ENCODE measurements around the gene DPRX. TPM values are rescaled to one million over a fixed set of nuclear protein-coding genes. Genes with fewer than 3 reads are reported as not detected.

Gene DPRX
- total and polyA plus RNA-seq, 2 experiments from 2014 or later, result not detected

DNA sequence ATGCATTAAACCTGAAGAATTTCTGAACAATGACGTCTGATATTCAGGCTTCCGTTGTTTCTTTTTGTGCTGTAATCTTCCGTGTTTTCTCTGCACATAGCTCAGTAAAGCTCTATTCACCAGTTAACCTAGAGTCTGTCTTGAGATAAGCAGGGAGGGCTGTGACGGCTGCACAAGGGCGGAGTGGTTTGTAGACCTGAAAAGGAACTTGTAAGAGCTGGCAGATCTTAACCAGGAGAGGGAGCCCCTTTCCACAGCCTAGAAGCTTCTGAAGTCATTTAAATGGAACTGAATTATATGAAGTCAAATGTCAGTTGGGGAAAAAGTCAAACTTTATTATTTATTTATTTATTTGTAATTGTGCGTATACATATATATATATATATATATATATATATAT, 27.5 kb downstream of the DPRX start:
- Mint-ChIP-seq H3K4me3 (no peak overlapping the region; the same call in 2 of the 3 replicates), H3K4me1 (peaks cover 29% of the 10 kb centered on the region), H3K9me3 (peaks cover 48% of the 10 kb centered on the region), H3K27ac (no peak overlapping the region), H3K27me3 (ENCODE audit: insufficient read depth, low read depth, poor library complexity) (peaks cover 12% of the 10 kb centered on the region), H3K36me3 (ENCODE audit: low read depth) (peaks cover 41% of the 10 kb centered on the region)
- no peaks in the 10 kb centered on the region for H3K27me3 ChIP-seq (ENCODE audit: insufficient read depth)
- no peak overlapping the region for H3K4me2 ChIP-seq
- DNase-seq (ENCODE audit: low spot score) (peak; percentile 94), ATAC-seq (peak; percentile 71)
- H3K4me1 ChIP-seq (ENCODE audit: insufficient read depth), result peaks cover 27% of the 10 kb centered on the region
- peaks cover 17% of the 10 kb centered on the region for H3K36me3 ChIP-seq (ENCODE audit: insufficient read depth)
- no peaks in the 10 kb centered on the region for H3K9me2 ChIP-seq (ENCODE audit: insufficient read depth)
- no peak overlapping the region for H3K4me3 ChIP-seq
- peak overlapping the region; percentile 64; the same call in 1 of the 2 replicates for H3K27ac ChIP-seq (ENCODE audit: low read depth)
- H2AFZ ChIP-seq, result no peak overlapping the region
- no peaks in the 10 kb centered on the region for H4K20me1 ChIP-seq (replicated peaks; ENCODE audit: insufficient read depth)
- TF ChIP-seq ZNF331 (CRISPR knock-in tag; IDR thresholded peaks at IDR 0.05; ENCODE audit: low read depth) (no peak), STAT1 (IDR thresholded peaks at IDR 0.05; ENCODE audit: unreplicated experiment) (no peak), CREB1 (CRISPR knock-in tag; IDR thresholded peaks at IDR 0.05; ENCODE audit: low read depth) (0 out of 2 replicates have a peak, but pooled peaks have one; percentile 8)
- TF ChIP-seq, protein P1, sequence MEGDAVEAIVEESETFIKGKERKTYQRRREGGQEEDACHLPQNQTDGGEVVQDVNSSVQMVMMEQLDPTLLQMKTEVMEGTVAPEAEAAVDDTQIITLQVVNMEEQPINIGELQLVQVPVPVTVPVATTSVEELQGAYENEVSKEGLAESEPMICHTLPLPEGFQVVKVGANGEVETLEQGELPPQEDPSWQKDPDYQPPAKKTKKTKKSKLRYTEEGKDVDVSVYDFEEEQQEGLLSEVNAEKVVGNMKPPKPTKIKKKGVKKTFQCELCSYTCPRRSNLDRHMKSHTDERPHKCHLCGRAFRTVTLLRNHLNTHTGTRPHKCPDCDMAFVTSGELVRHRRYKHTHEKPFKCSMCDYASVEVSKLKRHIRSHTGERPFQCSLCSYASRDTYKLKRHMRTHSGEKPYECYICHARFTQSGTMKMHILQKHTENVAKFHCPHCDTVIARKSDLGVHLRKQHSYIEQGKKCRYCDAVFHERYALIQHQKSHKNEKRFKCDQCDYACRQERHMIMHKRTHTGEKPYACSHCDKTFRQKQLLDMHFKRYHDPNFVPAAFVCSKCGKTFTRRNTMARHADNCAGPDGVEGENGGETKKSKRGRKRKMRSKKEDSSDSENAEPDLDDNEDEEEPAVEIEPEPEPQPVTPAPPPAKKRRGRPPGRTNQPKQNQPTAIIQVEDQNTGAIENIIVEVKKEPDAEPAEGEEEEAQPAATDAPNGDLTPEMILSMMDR (conservative IDR thresholded peaks at IDR 0.05; ENCODE audit: low read depth in 2 of 2), result peak; percentile 70 to 77
- H3K79me2 ChIP-seq (replicated peaks; ENCODE audit: insufficient read depth), result no peaks in the 10 kb centered on the region
- peaks cover 29% of the 10 kb centered on the region for H3F3A ChIP-seq (replicated peaks; ENCODE audit: low read depth)

DNA sequence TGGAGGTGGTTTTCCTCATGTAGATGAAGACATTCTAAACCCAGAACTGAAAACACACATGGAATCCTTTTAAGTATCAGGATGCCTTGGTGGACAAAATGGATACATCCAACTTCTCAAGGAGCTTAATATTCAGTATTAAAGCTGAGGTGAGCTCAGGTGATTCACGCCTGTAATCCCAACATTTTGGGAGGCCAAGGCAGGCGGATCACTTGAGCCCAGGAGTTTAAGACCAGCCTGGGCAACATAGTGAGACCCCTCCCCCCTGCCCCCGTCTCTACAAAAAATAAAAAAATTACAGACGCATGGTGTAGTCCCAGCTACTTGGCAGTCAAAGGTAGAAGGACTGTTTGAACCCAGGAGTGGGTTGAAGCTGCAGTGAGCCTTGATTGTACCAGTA, 28.8 kb downstream of the DPRX start:
- no peaks in the 10 kb centered on the region for H3K27me3 ChIP-seq (ENCODE audit: insufficient read depth)
- no peak overlapping the region for H2AFZ ChIP-seq
- H3K4me1 Mint-ChIP-seq, result peaks cover 32% of the 10 kb centered on the region
- no peaks in the 10 kb centered on the region for H4K20me1 ChIP-seq (replicated peaks; ENCODE audit: insufficient read depth)
- H3K4me2 ChIP-seq, result peak overlapping the region; percentile 36
- H3K27me3 Mint-ChIP-seq (ENCODE audit: insufficient read depth, low read depth, poor library complexity), result peaks cover 12% of the 10 kb centered on the region
- H3K36me3 ChIP-seq (ENCODE audit: insufficient read depth), result peaks cover 4% of the 10 kb centered on the region
- H3F3A ChIP-seq (replicated peaks; ENCODE audit: low read depth), result peaks cover 35% of the 10 kb centered on the region
- H3K36me3 Mint-ChIP-seq (ENCODE audit: low read depth), result peaks cover 28% of the 10 kb centered on the region
- peaks cover 35% of the 10 kb centered on the region for H3K9me3 Mint-ChIP-seq
- H3K4me3 ChIP-seq, result peak overlapping the region; percentile 12
- ATAC-seq, result peak; percentile 7
- peak overlapping the region; percentile 96 for H3K27ac ChIP-seq (ENCODE audit: low read depth)
- H3K4me1 ChIP-seq (ENCODE audit: insufficient read depth), result peaks cover 34% of the 10 kb centered on the region
- peak overlapping the region; percentile 62 for H3K4me3 Mint-ChIP-seq
- H3K9me2 ChIP-seq (ENCODE audit: insufficient read depth), result no peaks in the 10 kb centered on the region
- no peaks in the 10 kb centered on the region for H3K79me2 ChIP-seq (replicated peaks; ENCODE audit: insufficient read depth)
- no peak for DNase-seq (ENCODE audit: low spot score)
- peak overlapping the region; percentile 96 for H3K27ac Mint-ChIP-seq
- TF ChIP-seq EZH2phosphoT487 (IDR thresholded peaks at IDR 0.05; ENCODE audit: unreplicated experiment), result no peak
- TF ChIP-seq ETS1 (IDR thresholded peaks at IDR 0.05), result no peak
- no peak for TF ChIP-seq STAT1 (IDR thresholded peaks at IDR 0.05; ENCODE audit: unreplicated experiment)
- TF ChIP-seq REST (IDR thresholded peaks at IDR 0.05; ENCODE audit: unreplicated experiment), result no peak
- TF ChIP-seq ZNF462 (CRISPR knock-in tag; IDR thresholded peaks at IDR 0.05), result no peak
- TF ChIP-seq ZNF331 (CRISPR knock-in tag; IDR thresholded peaks at IDR 0.05; ENCODE audit: low read depth), result no peak

Data from GM23338 (cell line).